Activated CD8-positive, alpha-beta memory T cell treated with anti-CD3 and anti-CD28 coated beads for 1 hour (primary cell): ENCODE results near the gene PEX11A.

ENCODE experiments used
- DNase-seq, 2 donors: peaks; one replicate each; pipeline ENCODE4 v3.0.0-alpha.2; 2020; ENCODE audit warnings: low read depth in 1 of 2; ENCODE audit errors: extremely low read depth in 1 of 2

Gene PEX11A

GRCh38 chr15:89631902-89632264, 58.7 kb downstream of the PEX11A start:
- no peak for DNase-seq
